Heart right ventricle (tissue), 16 donors: ENCODE data around the gene VGLL1. TPM values are rescaled to one million over a fixed set of nuclear protein-coding genes. Genes with fewer than 3 reads are reported as not detected.

Source experiments
- ATAC-seq, 8 donors: fragments of 200-7000 bp; cut with Tn5 transposase; one replicate each; pipeline ENCODE4 v1.9.1; 2020; ENCODE audit warnings: mild to moderate bottlenecking in 8 of 8, moderate library complexity in 8 of 8, moderate number of reproducible peaks in 1 of 8
- DNase-seq, 2 donors: peaks; one replicate each; pipeline ENCODE4 v3.0.0-alpha.2; 2020
- H3K27ac ChIP-seq, 10 donors: fragments of 200-600 bp; sonication (generic) in 2 of 10; one replicate each; pipeline versions ENCODE4 v1.5.0 to v1.8.0; 2020 to 2022; ENCODE audit warnings: mild to moderate bottlenecking in 3 of 10
- H3K27me3 ChIP-seq, 7 donors: fragments of 200-600 bp; one replicate each; pipeline ENCODE4 v1.8.0; 2021 to 2022; ENCODE audit warnings: mild to moderate bottlenecking in 2 of 7
- H3K36me3 ChIP-seq, 9 donors: fragments of 200-600 bp; sonication (generic) in 1 of 9; one replicate each; pipeline versions ENCODE4 v1.5.0 to v1.8.0; 2020 to 2022; ENCODE audit warnings: mild to moderate bottlenecking in 2 of 9
- H3K4me1 ChIP-seq, 9 donors: fragments of 200-600 bp; sonication (generic) in 1 of 9; one replicate each; pipeline versions ENCODE4 v1.5.0 to v1.8.0; 2020 to 2022; ENCODE audit warnings: mild to moderate bottlenecking in 4 of 9
- H3K4me3 ChIP-seq, 10 donors: fragments of 200-600 bp; sonication (generic) in 2 of 10; one replicate each; pipeline versions ENCODE4 v1.5.0 to v1.8.0; 2020 to 2022; ENCODE audit warnings: mild to moderate bottlenecking in 7 of 10, moderate library complexity in 2 of 10
- H3K9me3 ChIP-seq, 11 donors: fragments of 200-600 bp in 10 of 11; sonication (generic) in 2 of 11; one replicate each; pipeline versions ENCODE4 v1.5.0 to v1.8.0; 2013 to 2022; ENCODE audit warnings: mild to moderate bottlenecking in 2 of 11, control low read depth in 1 of 11, moderate library complexity in 1 of 11
- CTCF ChIP-seq, 9 donors: fragments of 200-600 bp; sonication (generic) in 2 of 9; IDR thresholded peaks; one replicate each; pipeline versions ENCODE4 v1.5.0 to v1.8.0; 2021 to 2022; ENCODE audit warnings: antibody characterized with exemption in 9 of 9, mild to moderate bottlenecking in 5 of 9, moderate library complexity in 1 of 9
- WGBS, 2 donors: extraction: QIAGEN DNeasy Blood & Tissue Kit; methylation state at CpG; one replicate each; pipeline ENCODE4 v1.1.7; 2013; ENCODE audit warnings: inconsistent platforms in 1 of 2; 5-methylcytosine and 5-hydroxymethylcytosine counted together
- intact Hi-C, 10 donors: fragments of 100-400 bp; cut with DNase I; formaldehyde crosslinking; loops; one replicate each; pipeline versions ENCODE4 v1.11.1 to v1.14.2; 2022
- polyA plus RNA-seq, 2 donors: library from polyadenylated mRNA; stranded (reverse); fragments of 200-250 nt; gene quantifications; one replicate each; pipeline ENCODE4 v1.2.3, GENCODE V29; 2013
- total RNA-seq, 10 donors: library from RNA; stranded (reverse); fragmentation: NEBNext Ultra II Directional in 3 of 10; extraction: Animal tissue kit (Norgen Biotek cat#: 25700) in 3 of 10; gene quantifications; one replicate each; pipeline versions ENCODE4 v1.2.1 to v1.2.4, GENCODE V29; 2021 to 2023
- donor health status: Arrhythmogenic right ventricular cardiomyopathy.
- donor health status: ischemic (EF 13 %, LVEDD 7.1; RV severe dilation, severe dysfunction).
- donor health status: healthy with polysubstance abuse.
- donor health status: DM: no; HTN: yes; CAD: no.
- donor health status: DM: no; HTN: no; CAD: no.
- donor health status: ischemic (EF 25% LVEDD 6.9; RV normal size, moderate dysfunction).
- donor health status: ischemic (EF 25% LVEDD 5.7; RV mildly dilated, moderate dysfunction).
- donor health status: healthy.
- donor health status: DM: yes; HTN: yes; CAD: no.
- donor health status: Ischemic cardiomyopathy.
- donor health status: ischemic (EF 35%, LVEDD 5.7; RV mildly dilated, moderate dysfunction).
- donor health status: nonischemic (EF 11% LVEDD 7.7; RV severe dilation, severe dysfunction).
- donor health status: DM: yes; HTN: yes; CAD: no.
- donor health status: PGD.
- donor health status: ischemic (EF 29% LVEDD 5.4; RV normal size, mild dysfunction).
- donor health status: nonischemic (EF 23%, LVEDD 6.1; RV moderate dilation, normal function).

VGLL1 gene
- total and polyA plus RNA-seq, 12 donors = not detected

DNA sequence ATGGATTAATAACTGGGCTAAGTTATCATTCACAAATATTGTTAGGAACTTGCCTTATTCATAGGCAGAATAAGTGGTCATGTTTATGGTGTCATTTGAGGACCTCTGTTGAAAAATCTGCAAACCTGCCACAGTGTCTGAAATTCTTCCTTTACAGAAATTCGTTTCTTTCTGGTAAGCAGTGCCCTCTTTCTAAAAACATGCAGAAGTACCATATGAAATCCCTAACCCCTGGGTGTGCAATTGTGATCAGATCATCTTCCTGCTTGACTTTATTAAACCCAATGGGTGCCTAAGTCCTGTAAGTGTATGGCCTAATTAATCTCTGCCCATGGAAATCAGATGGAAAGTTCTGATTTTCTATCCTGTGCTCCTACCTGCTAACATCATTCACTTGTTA lies 39.0 kb upstream of the VGLL1 start:
- DNase-seq (no peak), ATAC-seq (no peak)
- intact Hi-C loops = loop anchor here in 2 of 10 donors (5.0 to 10.0 kb wide), 2 partner anchors 238 to 471 kb away; partner anchors contain the start of gene MAP7D3 (in 1 of the 2)
- H3K9me3 ChIP-seq = no peaks in the 10 kb centered on the region
- no peak overlapping the region for H3K4me3 ChIP-seq
- no peaks in the 10 kb centered on the region for H3K36me3 ChIP-seq
- peaks cover 0 to 47% (median 4%) of the 10 kb centered on the region in 7 donors for H3K27me3 ChIP-seq
- 27 to 57% methylated on average over 1 of the region's 1 CpG for WGBS, 2 donors
- no peak for TF ChIP-seq CTCF (IDR thresholded peaks at IDR 0.05)
- no peak overlapping the region for H3K27ac ChIP-seq
- peaks cover 0 to 10% (median 3%) of the 10 kb centered on the region in 9 donors for H3K4me1 ChIP-seq

GRCh38 chrX:136495043-136495442 lies 37.0 kb upstream of the VGLL1 start:
- intact Hi-C loops = loop anchor here in 2 of 10 donors (5.0 to 10.0 kb wide), 2 partner anchors 82 to 240 kb away; partner anchors contain the start of gene MAP7D3 (in 1 of the 2)
- Histone ChIP-seq H3K4me1 (peaks cover 0 to 22% (median 11%) of the 10 kb centered on the region in 9 donors), H3K4me3 (no peak overlapping the region), H3K36me3 (peaks cover 0 to 6% (median 0%) of the 10 kb centered on the region in 9 donors), H3K27me3 (peaks cover 0 to 33% (median 4%) of the 10 kb centered on the region in 7 donors), H3K27ac (no peak overlapping the region), H3K9me3 (no peaks in the 10 kb centered on the region)
- 80 to 82% methylated on average over 4 of the region's 4 CpGs for WGBS, 2 donors
- TF ChIP-seq CTCF (IDR thresholded peaks at IDR 0.05) = no peak
- ATAC-seq (no peak), DNase-seq (no peak)

DNA sequence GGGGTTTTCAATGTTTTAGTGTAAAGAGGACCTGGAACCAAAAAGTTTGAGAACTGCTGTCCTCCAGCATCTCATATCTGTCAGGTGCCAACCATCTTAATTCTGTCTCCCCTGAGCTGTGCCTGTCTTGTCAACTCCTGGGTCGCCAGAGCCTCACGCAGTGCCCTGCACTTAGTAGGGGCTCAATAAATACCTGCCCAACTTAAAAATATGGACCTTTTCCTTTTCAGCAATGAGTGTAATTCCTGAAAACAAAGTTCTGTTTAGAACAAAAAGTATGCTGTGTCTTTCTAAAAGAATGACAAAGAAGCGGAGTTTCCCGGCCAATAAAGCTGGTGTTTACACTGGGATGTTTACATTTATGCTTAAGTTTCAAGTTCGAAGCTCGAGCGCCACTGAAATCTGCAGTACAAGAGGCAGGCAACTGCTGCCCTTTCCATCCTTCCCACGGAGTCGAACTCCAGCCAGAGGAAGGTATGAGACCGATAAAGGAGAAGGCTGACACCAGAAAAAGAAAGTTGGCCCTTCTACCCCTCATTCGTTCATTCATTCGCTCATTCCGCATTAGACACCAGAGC lies 35.7 kb upstream of the VGLL1 start:
- ATAC-seq (no peak), DNase-seq (no peak)
- TF ChIP-seq CTCF (IDR thresholded peaks at IDR 0.05) = no peak
- WGBS, 2 donors = 1 to 4% methylated on average over 13 of the region's 13 CpGs
- Histone ChIP-seq H3K36me3 (peaks cover 0 to 18% (median 0%) of the 10 kb centered on the region in 9 donors), H3K27me3 (peaks cover 0 to 25% (median 0%) of the 10 kb centered on the region in 7 donors), H3K9me3 (no peaks in the 10 kb centered on the region), H3K4me3 (peak overlapping the region; percentile 35 to 86 (median 74)), H3K4me1 (peaks cover 0 to 22% (median 11%) of the 10 kb centered on the region in 9 donors), H3K27ac (peak overlapping the region; percentile 86 to 98 (median 94))
- intact Hi-C loops = loop anchor here in 3 of 10 donors (2.0 to 10.0 kb wide), 4 partner anchors 81 to 523 kb away; partner anchors contain the start of genes MAP7D3 (in 1 of the 3) and MMGT1 (in 1 of the 3)

DNA sequence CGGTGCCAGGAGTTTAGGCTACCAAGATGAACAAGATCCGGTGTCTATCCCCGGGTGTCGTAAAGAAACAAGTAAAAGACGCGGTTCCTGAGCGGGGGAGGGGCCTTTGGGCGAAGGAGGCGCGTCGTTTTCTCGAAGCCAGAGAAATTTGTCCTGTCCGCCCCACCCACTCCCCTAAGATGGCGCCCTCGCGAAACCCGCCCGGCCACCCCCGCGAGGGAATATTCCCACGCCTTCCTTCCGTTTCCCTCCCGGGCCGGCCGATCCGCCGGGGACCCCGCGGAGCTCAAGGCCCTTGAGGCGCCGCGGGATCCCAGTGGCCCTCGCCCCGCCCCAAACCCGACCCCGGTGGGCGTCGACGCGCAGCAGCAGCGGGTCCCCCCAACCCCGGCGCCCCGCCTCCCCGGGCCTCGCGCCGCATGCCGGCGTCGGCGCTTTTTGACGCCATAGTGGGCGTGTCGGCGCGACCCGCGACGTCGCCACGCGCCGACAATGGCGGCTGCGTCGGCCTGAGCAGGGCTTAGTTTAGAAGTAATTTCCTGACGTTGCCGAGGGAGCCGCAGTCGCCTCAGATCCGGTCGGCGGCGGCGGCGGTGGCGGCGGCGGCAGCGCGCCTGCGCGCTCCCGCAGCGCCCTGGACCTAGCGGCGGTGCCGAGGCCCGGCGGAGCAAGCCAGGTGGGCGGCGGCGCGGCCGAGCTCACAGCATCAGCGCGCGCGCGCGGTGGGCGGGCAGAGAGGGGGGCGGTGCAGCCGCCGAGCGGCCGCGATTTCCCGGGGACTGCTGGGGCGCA lies 35.1 kb upstream of the VGLL1 start:
- DNase-seq (peak; percentile 82 to 86), ATAC-seq (peak; percentile 92 to 97 (median 94))
- intact Hi-C loops = loop anchor here in 3 of 10 donors (2.0 to 10.0 kb wide), 4 partner anchors 80 to 524 kb away; partner anchors contain the start of genes MAP7D3 (in 1 of the 3) and MMGT1 (in 1 of the 3)
- Histone ChIP-seq H3K9me3 (no peaks in the 10 kb centered on the region), H3K27ac (peak overlapping the region; percentile 86 to 98 (median 94)), H3K27me3 (peaks cover 0 to 18% (median 0%) of the 10 kb centered on the region in 7 donors), H3K36me3 (peaks cover 0 to 25% (median 0%) of the 10 kb centered on the region in 9 donors), H3K4me1 (peaks cover 0 to 22% (median 11%) of the 10 kb centered on the region in 9 donors), H3K4me3 (peak overlapping the region; percentile 37 to 86 (median 74))
- no peak for TF ChIP-seq CTCF (IDR thresholded peaks at IDR 0.05)
- 0 to 1% methylated on average over 17 to 75 of the region's 111 CpGs for WGBS, 2 donors
